ENCODE measurements around the gene APC.
"Not testable (repeated sequence)": the region's sequence is repeated elsewhere in the genome, so short reads cannot be mapped to it uniquely, and the experiment has no call there.

- TF ChIP-seq CTCF, EP300, POLR2A (IDR thresholded peaks at IDR 0.05): not testable (repeated sequence)
Observed at GRCh38 chr5:112716895-112717294, 20.8 kb upstream of the APC start.

All from stomach (tissue), 4 donors.